ENCODE data around the gene PRKCE. TPM values are rescaled to one million over a fixed set of nuclear protein-coding genes. Genes with fewer than 3 reads are reported as not detected.

PRKCE gene
- total and polyA plus RNA-seq, 2 donors (not counting 1 experiment from before 2014, with no cell fraction given), result 23.6 to 271 TPM

- Mint-ChIP-seq H3K4me3 (no peak overlapping the region), H3K9me3 (ENCODE audit: insufficient read depth) (peaks cover 3% of the 10 kb centered on the region), H3K4me1 (peaks cover 54% of the 10 kb centered on the region), H3K27ac (no peak overlapping the region), H3K27me3 (no peaks in the 10 kb centered on the region)
- POLR2A ChIA-PET, result interaction anchor here (0.6 to 0.7 kb wide), 2 partner anchors 33 to 124 kb away, joined by 3 to 4 read pairs; no protein-coding TSS in a partner anchor
- Histone ChIP-seq H3K9ac (ENCODE audit: low read length) (no peak overlapping the region), H4K20me1 (ENCODE audit: control insufficient read depth, insufficient read depth, low read length, poor library complexity, severe bottlenecking) (peaks cover 61% of the 10 kb centered on the region), H3K79me2 (ENCODE audit: control insufficient read depth, insufficient read depth, low read length) (peaks cover 94% of the 10 kb centered on the region), H2AFZ (ENCODE audit: insufficient read depth, low read depth, low read length, poor library complexity, severe bottlenecking) (no peak overlapping the region), H3K27me3 (replicated peaks in 1 of 4; ENCODE audit: control extremely low read depth in 1 of 4, control insufficient read depth in 3 of 4, insufficient read depth in 4 of 4, low read length in 3 of 4) (no peaks in the 10 kb centered on the region), H3K36me3 (replicated peaks in 1 of 2; ENCODE audit: control extremely low read depth in 1 of 2, control insufficient read depth in 1 of 2, extremely low read depth in 1 of 2, insufficient read depth in 2 of 2, low read length in 1 of 2) (peaks cover 2 to 29% of the 10 kb centered on the region in 2 experiments), H3K4me1 (ENCODE audit: control insufficient read depth in 2 of 2, insufficient read depth in 2 of 2, low read length in 2 of 2) (peaks cover 6 to 18% of the 10 kb centered on the region in 2 donors), H3K4me3 (ENCODE audit: control extremely low read depth in 1 of 5, extremely low read depth in 1 of 5, insufficient read depth in 1 of 5, low read depth in 2 of 5, low read length in 4 of 5) (no peak overlapping the region), H3K9me3 (ENCODE audit: control extremely low read depth in 1 of 3, control insufficient read depth in 2 of 3, insufficient read depth in 1 of 3, low read length in 2 of 3) (peaks cover 0 to 14% (median 4%) of the 10 kb centered on the region in 3 donors), H3K27ac (ENCODE audit: low read length in 2 of 2) (no peak overlapping the region), H3K4me2 (replicated peaks; ENCODE audit: low read depth, low read length, poor library complexity, severe bottlenecking) (no peak overlapping the region)
- no peak for TF ChIP-seq EZH2 (IDR thresholded peaks at IDR 0.05; ENCODE audit: borderline replicate concordance, insufficient read depth, low read depth, low read length, poor library complexity, severe bottlenecking)
- no peak for TF ChIP-seq CTCF (IDR thresholded peaks at IDR 0.05)
- CTCF ChIA-PET, result interaction anchor here (1.5 kb wide), 1 partner anchor 66 kb away, joined by 4 read pairs; no protein-coding TSS in a partner anchor
- DNase-seq (no peak), ATAC-seq (ENCODE audit: low read depth) (no peak)
- intact Hi-C loops (cut with micrococcal nuclease), result no loop called here
- WGBS (ENCODE audit: insufficient coverage), result 97% methylated on average over 3 of the region's 3 CpGs
These were observed 59.0 kb downstream of the PRKCE start for GRCh38 chr2:45710468-45710867.

- intact Hi-C loops (cut with micrococcal nuclease), result no loop called here
- Mint-ChIP-seq H3K27me3 (no peaks in the 10 kb centered on the region), H3K9me3 (ENCODE audit: insufficient read depth) (peaks cover 3% of the 10 kb centered on the region), H3K4me3 (no peak overlapping the region), H3K4me1 (peaks cover 54% of the 10 kb centered on the region), H3K27ac (no peak overlapping the region)
- H3K79me2 ChIP-seq (ENCODE audit: control insufficient read depth, insufficient read depth, low read length), result peaks cover 94% of the 10 kb centered on the region
- no peak for TF ChIP-seq CTCF (IDR thresholded peaks at IDR 0.05)
- TF ChIP-seq EZH2 (IDR thresholded peaks at IDR 0.05; ENCODE audit: borderline replicate concordance, insufficient read depth, low read depth, low read length, poor library complexity, severe bottlenecking), result no peak
- H4K20me1 ChIP-seq (ENCODE audit: control insufficient read depth, insufficient read depth, low read length, poor library complexity, severe bottlenecking), result peaks cover 54% of the 10 kb centered on the region
- ATAC-seq (ENCODE audit: low read depth), result no peak
- H2AFZ ChIP-seq (ENCODE audit: insufficient read depth, low read depth, low read length, poor library complexity, severe bottlenecking), result no peak overlapping the region
- H3K9me3 ChIP-seq (ENCODE audit: control extremely low read depth in 1 of 3, control insufficient read depth in 2 of 3, insufficient read depth in 1 of 3, low read length in 2 of 3), result peaks cover 0 to 17% (median 4%) of the 10 kb centered on the region in 3 donors
- CTCF ChIA-PET, result interaction anchor here (1.5 kb wide), 1 partner anchor 67 kb away, joined by 4 read pairs; no protein-coding TSS in a partner anchor
- 100% methylated on average over 1 of the region's 2 CpGs for WGBS (ENCODE audit: insufficient coverage)
- POLR2A ChIA-PET, result no interaction called here
- H3K36me3 ChIP-seq (replicated peaks in 1 of 2; ENCODE audit: control extremely low read depth in 1 of 2, control insufficient read depth in 1 of 2, extremely low read depth in 1 of 2, insufficient read depth in 2 of 2, low read length in 1 of 2), result peaks cover 2 to 26% of the 10 kb centered on the region in 2 experiments
- DNase-seq, result no peak
- peaks cover 6 to 18% of the 10 kb centered on the region in 2 donors for H3K4me1 ChIP-seq (ENCODE audit: control insufficient read depth in 2 of 2, insufficient read depth in 2 of 2, low read length in 2 of 2)
- H3K9ac ChIP-seq (ENCODE audit: low read length), result no peak overlapping the region
- no peak overlapping the region for H3K4me3 ChIP-seq (ENCODE audit: control extremely low read depth in 1 of 5, extremely low read depth in 1 of 5, insufficient read depth in 1 of 5, low read depth in 2 of 5, low read length in 4 of 5)
- H3K27me3 ChIP-seq (replicated peaks in 1 of 4; ENCODE audit: control extremely low read depth in 1 of 4, control insufficient read depth in 3 of 4, insufficient read depth in 4 of 4, low read length in 3 of 4), result no peaks in the 10 kb centered on the region
- H3K4me2 ChIP-seq (replicated peaks; ENCODE audit: low read depth, low read length, poor library complexity, severe bottlenecking), result no peak overlapping the region
- no peak overlapping the region for H3K27ac ChIP-seq (ENCODE audit: low read length in 2 of 2)
These were observed 59.7 kb downstream of the PRKCE start for GRCh38 chr2:45711224-45711623.
